ENCODE data around the gene APP. TPM values are rescaled to one million over a fixed set of nuclear protein-coding genes. Genes with fewer than 3 reads are reported as not detected.

Gene APP
- total RNA-seq, 4 donors from 2014 or later, result 471 to 1,291 (median 672) TPM

- Histone ChIP-seq H3K4me1 (peaks cover 0 to 29% (median 21%) of the 10 kb centered on the region in 4 donors), H3K27ac (peak overlapping the region in 3 of 4 donors; percentile 6 to 41 (median 26)), H3K4me3 (no peak overlapping the region), H3K9me3 (no peaks in the 10 kb centered on the region), H3K27me3 (no peaks in the 10 kb centered on the region), H3K36me3 (no peaks in the 10 kb centered on the region)
- TF ChIP-seq EP300 (IDR thresholded peaks at IDR 0.05; ENCODE audit: low read depth), result no peak
- peak in 2 of 5 experiments; percentile 25 to 39 for TF ChIP-seq CTCF (IDR thresholded peaks at IDR 0.05)
- WGBS, 2 donors (ENCODE audit: low coverage in 1 of 2), result 65 to 73% methylated on average over 5 of the region's 5 CpGs
- DNase-seq, result peak; percentile 18
- intact Hi-C loops (cut with DNase I; ENCODE audit: low total_unique reads) (no loop called here), in situ Hi-C loops (cut with MboI; ENCODE audit: low pct_ligation_motif_present in 1 of 4, low pct_unique_long_range_greater_than_20kb in 1 of 4, low sequenced_read_pairs in 3 of 4) (no loop called here)
Measured at GRCh38 chr21:26001356-26001755, 169.2 kb downstream of the APP start.

- Histone ChIP-seq H3K4me3 (no peak overlapping the region), H3K36me3 (no peaks in the 10 kb centered on the region), H3K4me1 (peaks cover 0 to 29% (median 21%) of the 10 kb centered on the region in 4 donors), H3K27ac (peak overlapping the region; percentile 21 to 66 (median 38)), H3K9me3 (no peaks in the 10 kb centered on the region), H3K27me3 (no peaks in the 10 kb centered on the region)
- 32 to 63% methylated on average over 5 to 15 of the region's 19 CpGs for whole genome bisulfite sequencing, 2 donors (ENCODE audit: low coverage in 1 of 2)
- TF ChIP-seq CTCF (IDR thresholded peaks at IDR 0.05) (peak in 2 of 5 experiments; percentile 10 to 22), POLR2AphosphoS5 (IDR thresholded peaks at IDR 0.05) (peak in 1 of 3 donors; percentile 23), EP300 (IDR thresholded peaks at IDR 0.05; ENCODE audit: low read depth) (no peak)
- peak; percentile 42 for DNase-seq
- in situ Hi-C loops (cut with MboI; ENCODE audit: low pct_ligation_motif_present in 1 of 4, low pct_unique_long_range_greater_than_20kb in 1 of 4, low sequenced_read_pairs in 3 of 4), result no loop called here
- intact Hi-C loops (cut with DNase I; ENCODE audit: low total_unique reads), result no loop called here
Measured at GRCh38 chr21:25999921-26000582, 170.5 kb downstream of the APP start.

- H3K36me3 ChIP-seq, result no peaks in the 10 kb centered on the region
- no peaks in the 10 kb centered on the region for H3K9me3 ChIP-seq
- peak; percentile 45 for DNase-seq
- H3K27me3 ChIP-seq, result no peaks in the 10 kb centered on the region
- TF ChIP-seq CTCF (IDR thresholded peaks at IDR 0.05) (no peak), POLR2AphosphoS5 (IDR thresholded peaks at IDR 0.05) (peak in 1 of 3 donors; percentile 27)
- H3K27ac ChIP-seq, result peak overlapping the region; percentile 33 to 66 (median 48)
- WGBS, 2 donors (ENCODE audit: low coverage in 1 of 2), result 49 to 61% methylated on average over 2 to 4 of the region's 4 CpGs
- in situ Hi-C loops (cut with MboI; ENCODE audit: low pct_ligation_motif_present in 1 of 4, low pct_unique_long_range_greater_than_20kb in 1 of 4, low sequenced_read_pairs in 3 of 4), result no loop called here
- H3K4me3 ChIP-seq, result no peak overlapping the region
- intact Hi-C loops (cut with DNase I; ENCODE audit: low total_unique reads), result no loop called here
- H3K4me1 ChIP-seq, result peaks cover 0 to 29% (median 21%) of the 10 kb centered on the region in 4 donors
Measured at GRCh38 chr21:25997788-25998611, 172.6 kb downstream of the APP start.

- DNase-seq, result no peak
- Histone ChIP-seq H3K4me1 (peaks cover 0 to 22% (median 16%) of the 10 kb centered on the region in 4 donors), H3K9me3 (no peaks in the 10 kb centered on the region), H3K27ac (no peak overlapping the region), H3K4me3 (no peak overlapping the region), H3K27me3 (no peaks in the 10 kb centered on the region), H3K36me3 (no peaks in the 10 kb centered on the region)
- intact Hi-C loops (cut with DNase I; ENCODE audit: low total_unique reads) (no loop called here), in situ Hi-C loops (cut with MboI; ENCODE audit: low pct_ligation_motif_present in 1 of 4, low pct_unique_long_range_greater_than_20kb in 1 of 4, low sequenced_read_pairs in 3 of 4) (no loop called here)
- 90 to 97% methylated on average over 6 to 9 of the region's 9 CpGs for WGBS, 2 donors (ENCODE audit: low coverage in 1 of 2)
- no peak for TF ChIP-seq CTCF (IDR thresholded peaks at IDR 0.05)
- TF ChIP-seq POLR2AphosphoS5 (IDR thresholded peaks at IDR 0.05), result no peak
- no peak for TF ChIP-seq EP300 (IDR thresholded peaks at IDR 0.05; ENCODE audit: low read depth)
- no peak for TF ChIP-seq POLR2A (IDR thresholded peaks at IDR 0.05)
Measured at GRCh38 chr21:25995278-25995677, 175.3 kb downstream of the APP start.
